K562 (cell line): ENCODE data around the gene AMBP.

Experiments used
- ATF3 ChIP-seq, 2 experiments: fragments of 450-650 bp in 1 of 2; sonication (generic) in 1 of 2; formaldehyde crosslinking in 1 of 2; IDR thresholded peaks in 1 of 2; conservative IDR thresholded peaks in 1 of 2; 2 replicates each; pipeline versions ENCODE4 v1.6.1 to v1.8.1; 2016 to 2023; ENCODE audit warnings: mild to moderate bottlenecking in 2 of 2, moderate library complexity in 2 of 2, inconsistent platforms in 1 of 2, missing genetic modification reagents in 1 of 2
- CTCF ChIP-seq, 3 experiments: IDR thresholded peaks in 2 of 3; conservative IDR thresholded peaks in 1 of 3; 2 replicates each; pipeline ENCODE4 v1.5.1; 2011 to 2012; ENCODE audit warnings: low read length in 3 of 3, mild to moderate bottlenecking in 3 of 3, control low read depth in 2 of 3, improper control_type of control experiment in 1 of 3, inconsistent platforms in 1 of 3, low read depth in 1 of 3, mixed read lengths in 1 of 3, moderate library complexity in 1 of 3; ENCODE audit not compliant: insufficient read depth in 2 of 3
- E2F1 ChIP-seq: sonication (generic); formaldehyde crosslinking; IDR thresholded peaks from 2 replicates; pipeline ENCODE4 v1.8.1; 2023; ENCODE audit warnings: mild to moderate bottlenecking, missing genetic modification reagents, moderate library complexity
- ETV5 ChIP-seq: sonication (generic); formaldehyde crosslinking; IDR thresholded peaks from 2 replicates; pipeline ENCODE4 v1.4.0; 2020; ENCODE audit warnings: low read depth, mild to moderate bottlenecking, missing genetic modification reagents
- GABPA ChIP-seq: fragments of 200-800 bp; sonication (Bioruptor generic); conservative IDR thresholded peaks from 2 replicates; pipeline ENCODE4 v1.6.1; 2016; ENCODE audit warnings: low read depth, missing genetic modification characterization, missing compliant biosample characterization
- GABPB1 ChIP-seq: sonication (generic); formaldehyde crosslinking; IDR thresholded peaks from 2 replicates; pipeline ENCODE4 v1.8.0; 2022; ENCODE audit warnings: mild to moderate bottlenecking, missing genetic modification reagents
- MAFK ChIP-seq: IDR thresholded peaks from 2 replicates; pipeline ENCODE4 v1.6.1; 2011; ENCODE audit warnings: low read length, improper control_type of control experiment
- MAX ChIP-seq: sonication (generic); formaldehyde crosslinking; IDR thresholded peaks from 2 replicates; pipeline ENCODE4 v1.9.0; 2022; ENCODE audit warnings: mild to moderate bottlenecking, missing genetic modification reagents
- NR2C2 ChIP-seq, 2 experiments: fragments of 200-800 bp in 1 of 2; sonication (Bioruptor generic) in 1 of 2; sonication (generic) in 1 of 2; formaldehyde crosslinking in 1 of 2; IDR thresholded peaks; 2 replicates each; pipeline versions ENCODE4 v1.6.1 to v1.8.0; 2016 to 2022; ENCODE audit warnings: mild to moderate bottlenecking in 1 of 2, missing compliant biosample characterization in 1 of 2, missing genetic modification characterization in 1 of 2, missing genetic modification reagents in 1 of 2
- RB1 ChIP-seq: fragments of 450-650 bp; IDR thresholded peaks from 2 replicates; pipeline ENCODE4 v1.6.1; 2017; ENCODE audit warnings: low read depth, mild to moderate bottlenecking
- SMAD1 ChIP-seq: fragments of 150-350 bp; IDR thresholded peaks from 2 replicates; pipeline ENCODE4 v1.6.1; 2014; ENCODE audit warnings: low read length, low read depth; ENCODE audit not compliant: partially characterized antibody
- ZFP36 ChIP-seq: fragments of 150-350 bp; IDR thresholded peaks from 2 replicates; pipeline ENCODE4 v1.6.1; 2018; ENCODE audit warnings: low read length, low read depth; ENCODE audit not compliant: partially characterized antibody

GRCh38 chr9:114086009-114086408 lies 7.9 kb upstream of the AMBP start:
- no peak for TF ChIP-seq GABPA (tag)
- no peak for TF ChIP-seq SMAD1
- TF ChIP-seq E2F1 (CRISPR knock-in tag), result no peak
- TF ChIP-seq GABPB1 (CRISPR knock-in tag), result no peak
- TF ChIP-seq RB1, result no peak
- TF ChIP-seq CTCF (IDR thresholded peaks at IDR 0.05 in 2 of 3, conservative IDR thresholded peaks at IDR 0.05 in 1 of 3; ENCODE audit: insufficient read depth in 2 of 3, low read depth in 1 of 3, low read length in 3 of 3), result no peak
- TF ChIP-seq MAX, result no peak
- TF ChIP-seq ETV5 (CRISPR knock-in tag), result no peak
- TF ChIP-seq ATF3 (IDR thresholded peaks at IDR 0.05), result no peak
- TF ChIP-seq ATF3 (CRISPR knock-in tag; conservative IDR thresholded peaks at IDR 0.05), result no peak
- no peak for TF ChIP-seq MAFK
- no peak for TF ChIP-seq NR2C2 (CRISPR knock-in tag; IDR thresholded peaks at IDR 0.05)
- no peak for TF ChIP-seq NR2C2 (tag; IDR thresholded peaks at IDR 0.05)
- no peak for TF ChIP-seq ZFP36
